ENCODE data around the gene SENP5. TPM values are rescaled to one million over a fixed set of nuclear protein-coding genes. Genes with fewer than 3 reads are reported as not detected.
"Not testable (repeated sequence)": the region's sequence is repeated elsewhere in the genome, so short reads cannot be mapped to it uniquely, and the experiment has no call there.

The SENP5 gene
- total RNA-seq, 1 experiment from 2014 or later = 24.5 TPM

DNA sequence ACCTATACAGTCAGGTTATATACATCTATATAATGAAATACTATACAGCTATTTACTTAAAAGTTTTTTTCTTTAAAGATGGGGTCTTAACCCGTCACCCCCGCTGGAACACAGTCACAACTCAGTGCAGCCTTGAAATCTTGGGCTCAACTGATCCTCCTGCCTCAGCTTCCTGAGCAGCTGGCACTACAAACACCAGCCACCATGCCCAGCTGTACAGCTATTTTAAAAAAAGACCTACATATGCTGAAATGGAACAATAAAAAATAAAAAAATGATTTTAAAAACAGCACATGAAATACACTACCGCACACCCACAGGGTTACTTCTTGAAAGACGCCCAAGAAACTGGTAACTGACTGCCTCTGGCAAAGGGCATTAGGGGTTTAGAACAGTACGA is 70.9 kb downstream of the SENP5 start:
- DNase-seq (ENCODE audit: extremely low read depth, low read depth) = no peak

DNA sequence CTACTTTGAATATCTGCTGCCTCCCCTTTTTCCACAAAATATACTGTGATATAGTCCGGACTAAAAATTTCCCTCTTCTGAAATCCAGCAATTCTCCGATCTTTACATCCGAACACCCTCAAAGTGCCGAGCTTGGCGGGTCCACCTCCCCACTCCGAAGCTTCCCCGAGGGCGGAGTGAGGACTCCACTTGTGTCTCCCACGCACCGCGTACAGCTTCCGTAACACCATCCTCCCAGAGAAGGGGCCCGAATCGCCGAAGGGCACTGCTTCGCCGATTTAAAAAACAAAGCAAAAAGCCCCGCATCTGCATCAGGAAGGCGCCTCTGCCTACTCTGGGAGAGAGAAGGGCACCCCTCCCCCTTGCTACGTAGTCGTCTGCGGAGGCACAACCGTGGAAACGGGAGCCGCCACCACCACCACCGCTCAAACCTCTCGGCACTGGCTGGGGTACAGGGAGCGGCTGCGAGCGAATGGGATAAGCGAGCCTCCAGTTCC is 74.1 kb downstream of the SENP5 start:
- DNase-seq (ENCODE audit: extremely low read depth, low read depth) = peak; percentile 26

GRCh38 chr3:196942226-196942914 is 74.7 kb downstream of the SENP5 start, which contains the start of gene NCBP2:
TSS of gene NCBP2 (minus strand) at chr3:196942528. CDS start at chr3:196942503, 25 bp downstream.
- peak; percentile 94 for DNase-seq (ENCODE audit: extremely low read depth, low read depth)

GRCh38 chr3:196942915-196943277 is 75.2 kb downstream of the SENP5 start:
- DNase-seq (ENCODE audit: extremely low read depth, low read depth) = no peak

DNA sequence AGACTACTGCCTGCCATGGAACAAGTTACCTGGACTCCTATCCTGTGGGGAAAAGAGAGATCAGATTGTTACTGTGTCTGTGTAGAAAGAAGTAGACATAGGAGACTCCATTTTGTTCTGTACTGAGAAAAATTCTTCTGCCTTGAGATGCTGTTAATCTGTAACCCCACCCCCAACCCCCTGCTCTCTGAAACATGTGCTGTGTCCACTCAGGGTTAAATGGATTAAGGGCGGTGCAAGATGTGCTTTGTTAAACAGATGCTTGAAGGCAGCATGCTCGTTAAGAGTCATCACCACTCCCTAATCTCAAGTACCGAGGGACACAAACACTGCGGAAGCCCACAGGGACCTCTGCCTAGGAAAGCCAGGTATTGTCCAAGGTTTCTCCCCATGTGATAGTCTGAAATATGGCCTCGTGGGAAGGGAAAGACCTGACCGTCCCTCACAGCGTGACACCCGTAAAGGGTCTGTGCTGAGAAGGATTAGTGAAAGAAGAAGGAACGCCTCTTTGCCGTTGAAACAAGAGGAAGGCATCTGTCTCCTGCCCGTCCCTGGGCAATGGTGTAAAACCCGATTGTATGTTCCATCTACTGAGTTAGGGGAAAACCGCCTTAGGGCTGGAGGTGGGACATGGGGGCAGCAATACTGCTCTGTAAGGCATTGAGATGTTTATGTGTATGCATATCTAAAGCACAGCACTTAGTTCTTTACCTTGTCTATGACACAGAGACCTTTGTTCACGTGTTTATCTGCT is 76.5 kb downstream of the SENP5 start:
- DNase-seq (ENCODE audit: extremely low read depth, low read depth) = not testable (repeated sequence)

GRCh38 chr3:196947136-196947859 is 79.6 kb downstream of the SENP5 start:
- DNase-seq (ENCODE audit: extremely low read depth, low read depth) = no peak

DNA sequence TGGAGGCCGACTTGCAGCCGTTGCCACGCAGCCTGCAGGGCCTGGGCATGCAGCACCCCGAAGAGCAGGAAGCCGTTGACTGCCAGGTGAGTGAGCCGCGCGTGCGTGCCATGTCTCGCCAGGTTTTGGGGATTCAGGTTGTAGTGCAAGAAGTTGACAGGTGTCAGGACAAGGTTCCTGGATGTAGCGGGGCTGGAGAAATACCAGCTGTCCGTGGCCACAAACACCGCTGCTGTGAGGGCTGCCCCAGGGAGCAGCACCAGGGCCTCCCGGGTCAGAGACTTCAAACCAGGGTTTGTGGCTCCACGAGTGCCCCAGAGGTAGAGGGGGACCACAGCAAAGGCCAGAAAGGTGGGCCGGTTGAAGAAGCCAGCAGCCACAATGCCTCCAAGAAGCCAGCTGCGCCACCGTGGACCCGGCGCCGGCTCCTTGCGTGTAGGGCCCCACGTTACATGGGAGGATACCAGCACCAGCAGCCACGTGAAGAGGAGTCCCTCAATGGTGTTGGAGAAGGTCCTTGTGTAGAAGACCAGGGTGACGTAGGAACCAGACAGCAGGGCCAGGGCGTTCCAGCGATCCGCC is 80.2 kb downstream of the SENP5 start:
- DNase-seq (ENCODE audit: extremely low read depth, low read depth) = no peak

DNA sequence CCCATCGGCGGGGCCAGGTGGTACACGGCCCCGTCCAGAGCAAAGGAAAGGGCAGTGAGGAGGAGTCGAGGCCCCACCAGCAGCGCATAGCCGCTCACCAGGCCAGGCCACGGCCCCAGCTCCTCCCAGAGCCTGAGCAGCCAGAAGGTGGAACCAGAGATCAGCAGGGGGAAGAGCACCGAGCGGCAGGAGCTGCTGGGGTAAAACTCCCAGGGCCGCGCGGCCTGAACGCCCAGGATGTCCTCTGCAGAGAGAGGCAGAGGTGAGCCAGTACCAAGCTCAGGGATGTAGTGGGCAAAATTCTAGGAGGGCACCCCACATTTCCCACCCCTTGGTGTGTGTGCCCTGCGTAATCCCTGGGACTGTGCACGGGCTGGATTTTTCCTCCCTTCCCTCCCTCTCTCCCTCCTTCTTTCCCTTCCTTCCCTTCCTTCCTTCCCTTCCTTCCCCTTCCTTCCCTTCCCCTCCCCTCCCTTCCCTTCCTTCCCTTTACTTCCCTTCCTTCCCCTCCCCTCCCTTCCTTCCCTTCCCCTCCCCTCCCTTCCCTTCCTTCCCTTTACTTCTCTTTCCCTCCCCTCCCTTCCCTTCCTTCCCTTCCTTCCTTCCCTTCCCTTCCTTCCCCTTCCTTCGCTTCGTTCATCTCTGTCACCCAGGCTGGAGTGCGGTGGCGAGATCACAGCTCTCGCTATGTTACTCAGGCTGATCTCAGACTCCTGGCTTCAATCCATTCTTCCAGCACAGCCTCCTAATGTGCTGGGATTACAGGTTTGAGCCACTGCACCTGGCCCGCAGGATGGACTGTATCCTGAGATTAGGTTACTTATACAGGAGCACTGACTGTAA is 80.9 kb downstream of the SENP5 start:
- DNase-seq (ENCODE audit: extremely low read depth, low read depth) = no peak

DNA sequence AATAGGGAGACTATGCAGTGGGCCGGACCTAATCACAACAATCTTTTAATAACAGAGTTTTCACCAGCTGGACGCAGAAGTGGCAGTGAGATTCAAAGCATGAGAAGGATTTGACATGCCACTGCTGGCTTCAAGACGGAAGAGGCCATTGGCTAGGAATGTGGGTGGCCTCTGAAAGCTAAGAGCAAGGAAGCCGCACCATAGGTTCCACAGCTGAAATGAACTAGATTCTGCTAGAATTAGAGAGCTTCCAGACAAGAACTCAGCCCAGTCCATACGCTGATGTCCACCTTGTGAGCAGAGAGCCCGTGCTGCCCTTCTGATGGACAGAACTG is 81.5 kb downstream of the SENP5 start:
- no peak for DNase-seq (ENCODE audit: extremely low read depth, low read depth)

GRCh38 chr3:196949750-196950149 is 82.0 kb downstream of the SENP5 start:
- DNase-seq (ENCODE audit: extremely low read depth, low read depth) = no peak

DNA sequence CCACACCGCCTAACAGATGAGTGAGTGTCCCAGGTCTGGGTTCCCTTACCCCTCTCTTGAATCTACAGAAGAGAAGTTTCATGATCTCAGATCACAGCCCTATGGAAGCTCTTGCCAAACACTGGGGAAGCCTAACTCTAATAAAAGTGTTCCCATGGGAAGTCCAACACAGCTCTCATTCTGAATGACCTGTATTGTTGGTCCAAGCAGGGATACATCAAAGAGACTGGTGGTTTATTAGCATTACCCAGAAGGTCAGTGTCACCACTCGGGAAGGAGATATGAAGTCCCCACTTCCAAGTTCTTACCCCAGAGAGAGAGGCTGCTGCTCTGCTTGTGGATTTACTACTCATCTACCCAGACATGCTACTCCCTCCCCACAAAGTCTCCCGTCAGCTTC is 83.7 kb downstream of the SENP5 start:
- DNase-seq (ENCODE audit: extremely low read depth, low read depth) = no peak

- no peak for DNase-seq (ENCODE audit: extremely low read depth, low read depth)
These were observed 87.1 kb downstream of the SENP5 start for GRCh38 chr3:196954832-196955231.

DNA sequence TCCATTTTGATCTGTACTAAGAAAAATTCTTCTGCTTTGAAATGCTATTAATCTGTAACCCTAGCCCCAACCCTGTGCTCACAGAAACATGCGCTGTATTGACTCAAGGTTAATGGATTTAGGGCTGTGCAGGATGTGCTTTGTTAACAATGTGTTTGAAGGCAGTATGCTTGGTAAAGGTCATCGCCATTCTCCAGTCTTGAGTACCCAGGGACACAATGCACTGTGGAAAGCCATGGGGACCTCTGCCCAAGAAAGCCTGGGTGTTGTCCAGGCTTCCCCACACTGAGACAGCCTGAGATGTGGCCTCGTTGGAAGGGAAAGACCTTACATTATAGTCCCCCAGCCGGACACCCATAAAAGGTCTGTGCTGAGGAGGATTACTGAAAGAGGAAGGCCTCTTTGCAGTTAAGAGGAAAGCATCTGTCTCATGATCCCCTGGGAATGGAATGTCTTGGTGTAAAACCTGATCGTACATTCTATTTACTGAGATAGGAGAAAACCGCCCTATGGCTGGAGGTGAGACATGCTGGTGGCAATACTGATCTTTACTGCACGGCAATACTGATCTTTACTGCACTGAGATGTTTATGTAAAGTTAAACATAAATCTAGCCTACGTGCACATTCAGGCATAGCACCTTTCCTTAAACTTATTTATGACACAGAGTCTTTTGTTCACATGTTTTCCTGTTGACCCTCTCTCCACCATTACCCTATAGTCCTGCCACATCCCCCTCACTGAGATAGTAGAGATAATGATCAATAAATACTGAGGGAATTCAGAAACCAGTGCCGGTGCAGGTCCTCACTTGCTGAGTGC is 94.6 kb downstream of the SENP5 start:
- DNase-seq (ENCODE audit: extremely low read depth, low read depth) = no peak

GRCh38 chr3:196962930-196963630 is 95.4 kb downstream of the SENP5 start:
- DNase-seq (ENCODE audit: extremely low read depth, low read depth) = no peak

- no peak for DNase-seq (ENCODE audit: extremely low read depth, low read depth)
These were observed 95.9 kb downstream of the SENP5 start for GRCh38 chr3:196963631-196963953.

- no peak for DNase-seq (ENCODE audit: extremely low read depth, low read depth)
These were observed 97.5 kb downstream of the SENP5 start for GRCh38 chr3:196965112-196965803.

- no peak for DNase-seq (ENCODE audit: extremely low read depth, low read depth)
These were observed 98.1 kb downstream of the SENP5 start for GRCh38 chr3:196965804-196966173.
